ENCODE results near the gene RBM10.

Gene RBM10

DNA sequence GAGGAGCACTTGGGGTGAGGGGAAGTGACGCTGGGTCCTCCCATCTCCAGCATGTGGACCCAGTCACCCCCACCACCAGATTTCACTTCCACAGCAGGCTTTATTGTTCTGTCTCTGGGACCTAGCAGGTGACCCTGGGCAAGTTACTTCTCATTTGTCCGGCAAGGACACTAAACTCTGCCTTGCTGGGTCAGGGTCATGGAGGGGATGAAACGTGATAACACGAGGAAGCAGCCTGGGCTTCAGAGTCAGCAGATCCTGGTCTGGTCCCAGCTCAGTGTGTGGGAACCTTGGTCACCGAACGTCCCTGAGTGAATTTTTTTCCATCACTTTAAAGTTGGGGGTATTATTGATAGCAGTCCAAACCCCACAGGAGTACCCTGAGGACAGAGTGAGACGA lies 52.5 kb downstream of the RBM10 start:
- no peak for DNase-seq (ENCODE audit: low read depth)

DNA sequence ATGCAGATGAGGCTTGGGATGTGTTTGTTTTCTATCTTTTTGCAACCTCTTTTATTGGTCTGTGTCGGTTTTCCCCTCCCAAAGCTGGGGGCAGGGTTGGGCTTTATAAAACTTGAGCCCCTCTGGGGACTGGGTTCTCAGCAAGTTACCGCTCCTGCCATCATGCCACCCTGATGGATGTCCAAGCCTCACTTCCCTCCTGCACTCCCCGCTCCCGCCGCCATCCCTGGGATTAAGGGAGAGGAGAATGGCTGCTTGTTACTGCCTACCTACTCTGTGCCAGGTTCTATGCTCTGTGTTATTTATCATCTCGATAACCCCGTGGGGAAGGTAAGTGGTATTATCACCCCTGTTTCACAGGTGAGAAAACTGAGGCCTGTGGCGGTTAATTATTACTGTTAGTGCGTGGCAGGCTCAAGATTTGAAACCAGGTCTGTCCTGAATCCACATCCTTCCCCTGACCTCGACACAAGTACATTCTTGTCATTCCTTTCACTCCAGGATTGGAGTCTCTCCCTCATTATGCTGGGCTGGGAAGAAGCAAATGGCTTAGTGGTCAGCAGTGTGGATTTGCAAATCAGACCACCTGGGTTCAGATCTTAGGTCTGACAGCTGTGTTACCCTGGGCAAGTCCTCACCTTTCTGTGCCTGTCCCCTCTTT lies 53.1 kb downstream of the RBM10 start:
- DNase-seq (ENCODE audit: low read depth): no peak

DNA sequence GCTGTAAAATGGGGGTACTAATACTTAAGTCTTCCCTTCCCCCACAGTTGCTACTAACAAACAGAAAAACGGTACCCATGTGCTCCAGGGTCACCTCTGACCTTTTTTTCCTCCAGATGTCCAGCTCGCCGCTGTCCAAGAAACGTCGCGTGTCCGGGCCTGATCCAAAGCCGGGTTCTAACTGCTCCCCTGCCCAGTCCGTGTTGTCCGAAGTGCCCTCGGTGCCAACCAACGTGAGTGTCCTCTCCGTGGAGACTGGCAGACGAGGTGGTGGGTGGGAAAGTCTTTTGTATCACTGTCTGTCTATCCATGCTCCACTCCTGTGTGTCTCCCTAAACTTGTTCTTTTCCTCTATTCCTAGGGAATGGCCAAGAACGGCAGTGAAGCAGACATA lies 53.7 kb downstream of the RBM10 start:
- no peak for DNase-seq (ENCODE audit: low read depth)

DNA sequence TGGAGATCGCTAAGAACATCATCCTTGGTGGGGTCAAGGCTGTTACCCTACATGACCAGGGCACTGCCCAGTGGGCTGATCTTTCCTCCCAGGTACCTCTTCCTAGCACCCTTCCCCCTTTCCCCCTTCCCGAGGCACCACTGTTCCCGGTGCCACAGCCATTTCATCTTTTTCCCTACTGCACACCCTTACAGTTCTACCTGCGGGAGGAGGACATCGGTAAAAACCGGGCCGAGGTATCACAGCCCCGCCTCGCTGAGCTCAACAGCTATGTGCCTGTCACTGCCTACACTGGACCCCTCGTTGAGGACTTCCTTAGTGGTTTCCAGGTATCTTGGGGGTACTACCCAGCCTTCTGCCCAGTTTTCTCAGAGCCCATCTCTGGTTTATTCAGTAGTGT lies 54.3 kb downstream of the RBM10 start:
- DNase-seq (ENCODE audit: low read depth): no peak

DNA sequence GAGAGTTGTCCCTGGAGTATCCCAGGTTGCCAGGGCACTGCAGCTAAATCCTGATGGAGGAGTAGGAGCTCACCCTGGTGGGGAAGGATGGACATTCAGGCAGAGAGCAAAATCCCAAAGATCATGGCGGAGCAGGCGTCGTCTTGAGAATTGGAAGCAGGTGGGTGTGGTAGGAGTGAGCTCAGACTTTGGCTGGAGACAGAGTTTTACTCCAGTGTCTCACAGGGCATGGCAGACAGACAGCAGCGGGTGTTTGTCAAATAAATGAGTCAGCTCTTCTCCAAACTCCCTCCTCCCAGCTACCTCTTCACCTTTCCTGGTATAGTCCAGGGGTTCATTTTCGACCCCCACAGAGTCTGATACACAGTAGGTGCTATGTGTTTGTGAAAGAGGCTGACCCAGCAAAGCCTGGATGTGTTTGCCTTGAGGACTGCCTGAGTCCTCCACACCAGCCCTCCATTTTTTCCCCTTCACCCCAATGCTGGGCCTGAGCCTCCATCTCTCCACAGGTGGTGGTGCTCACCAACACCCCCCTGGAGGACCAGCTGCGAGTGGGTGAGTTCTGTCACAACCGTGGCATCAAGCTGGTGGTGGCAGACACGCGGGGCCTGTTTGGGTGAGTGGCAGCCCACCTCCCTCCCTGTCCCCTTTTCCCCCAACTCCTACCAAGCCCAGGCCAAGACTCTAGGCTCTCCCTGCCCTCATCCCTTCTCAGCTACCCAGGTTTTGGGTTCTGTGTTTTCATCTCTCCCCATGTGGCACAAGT lies 55.5 kb downstream of the RBM10 start:
- DNase-seq (ENCODE audit: low read depth): no peak

DNA sequence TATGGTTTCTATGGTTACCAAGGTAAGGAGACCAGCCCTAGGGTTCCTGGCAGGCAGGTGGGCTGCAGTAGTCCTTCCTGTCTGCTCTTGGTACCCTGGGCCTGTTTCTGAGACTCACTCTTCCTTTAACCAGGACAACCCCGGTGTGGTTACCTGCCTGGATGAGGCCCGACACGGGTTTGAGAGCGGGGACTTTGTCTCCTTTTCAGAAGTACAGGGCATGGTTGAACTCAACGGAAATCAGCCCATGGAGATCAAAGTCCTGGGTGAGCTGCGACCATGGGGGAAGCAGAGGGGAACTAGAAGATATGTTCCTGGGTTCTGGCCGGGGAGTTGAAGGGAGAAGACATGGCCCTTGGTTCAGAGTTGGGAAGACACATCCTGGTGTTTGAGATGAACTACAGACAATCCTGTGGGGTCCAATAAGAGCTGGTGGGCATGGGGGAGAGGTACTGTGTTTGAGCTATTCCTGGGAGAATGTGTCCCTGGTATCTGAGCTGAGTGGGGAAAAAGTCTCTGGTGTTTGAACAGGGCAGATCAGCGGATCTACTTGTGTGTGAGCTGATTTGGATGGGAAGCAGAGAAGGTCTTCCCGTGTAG lies 56.4 kb downstream of the RBM10 start:
- DNase-seq (ENCODE audit: low read depth): no peak

DNA sequence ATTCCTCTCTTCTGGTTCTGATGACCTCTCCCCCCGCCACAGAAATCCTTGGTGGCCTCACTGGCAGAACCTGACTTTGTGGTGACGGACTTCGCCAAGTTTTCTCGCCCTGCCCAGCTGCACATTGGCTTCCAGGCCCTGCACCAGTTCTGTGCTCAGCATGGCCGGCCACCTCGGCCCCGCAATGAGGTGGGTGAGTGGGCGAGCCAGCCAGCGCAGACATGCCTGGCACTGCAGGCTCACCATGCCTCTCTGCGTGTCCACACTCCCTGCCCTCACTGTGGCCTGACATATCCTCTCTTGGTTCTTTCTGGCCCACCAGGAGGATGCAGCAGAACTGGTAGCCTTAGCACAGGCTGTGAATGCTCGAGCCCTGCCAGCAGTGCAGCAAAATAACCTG lies 57.3 kb downstream of the RBM10 start:
- DNase-seq (ENCODE audit: low read depth): no peak

DNA sequence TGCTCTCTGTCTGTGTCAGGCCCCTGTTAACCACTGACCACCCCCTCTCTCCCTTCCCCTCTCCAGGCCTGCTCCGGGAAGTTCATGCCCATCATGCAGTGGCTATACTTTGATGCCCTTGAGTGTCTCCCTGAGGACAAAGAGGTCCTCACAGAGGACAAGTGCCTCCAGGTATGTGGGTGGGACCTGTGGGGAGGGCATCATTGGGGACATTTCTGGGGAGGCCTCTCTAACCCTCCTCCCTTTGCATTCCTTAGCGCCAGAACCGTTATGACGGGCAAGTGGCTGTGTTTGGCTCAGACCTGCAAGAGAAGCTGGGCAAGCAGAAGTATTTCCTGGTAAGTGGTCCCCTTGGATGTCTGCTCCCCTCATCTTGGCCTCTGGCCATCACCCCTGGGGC lies 57.9 kb downstream of the RBM10 start:
- no peak for DNase-seq (ENCODE audit: low read depth)

DNA sequence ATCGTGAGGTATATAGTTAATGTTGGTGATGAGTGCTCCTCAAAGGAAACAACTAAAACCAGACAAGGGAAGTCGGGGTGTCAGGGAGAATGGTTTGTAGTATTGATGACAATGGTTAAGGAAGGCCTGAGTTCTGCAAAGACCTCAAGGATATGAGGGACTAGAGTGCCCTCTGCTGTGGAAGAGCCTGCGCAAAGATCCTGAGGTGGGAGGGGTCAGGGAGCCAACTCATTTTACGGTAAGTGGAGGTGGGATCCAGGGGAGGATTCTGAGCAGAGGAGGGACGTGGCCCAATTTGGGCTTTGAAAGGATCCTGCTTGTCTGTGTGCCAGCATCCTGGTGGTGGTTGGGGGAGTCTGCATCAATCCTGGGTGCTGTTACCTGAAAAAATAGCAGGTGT lies 59.9 kb downstream of the RBM10 start:
- DNase-seq (ENCODE audit: low read depth): no peak

DNA sequence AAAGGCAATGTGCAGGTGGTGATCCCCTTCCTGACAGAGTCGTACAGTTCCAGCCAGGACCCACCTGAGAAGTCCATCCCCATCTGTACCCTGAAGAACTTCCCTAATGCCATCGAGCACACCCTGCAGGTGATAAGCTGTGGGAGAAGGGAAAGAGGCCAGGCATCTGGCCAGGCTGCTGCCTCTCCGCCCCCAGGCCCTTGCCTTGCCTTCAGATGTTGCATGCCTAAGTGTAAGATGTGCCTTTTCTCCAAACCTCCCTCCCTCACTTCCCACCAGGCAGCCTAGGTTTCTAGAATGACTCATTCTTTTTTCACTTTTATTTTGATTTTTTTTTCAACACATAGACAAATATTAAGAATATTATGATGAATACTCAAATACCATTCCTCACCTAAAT lies 61.3 kb downstream of the RBM10 start:
- no peak for DNase-seq (ENCODE audit: low read depth)

DNA sequence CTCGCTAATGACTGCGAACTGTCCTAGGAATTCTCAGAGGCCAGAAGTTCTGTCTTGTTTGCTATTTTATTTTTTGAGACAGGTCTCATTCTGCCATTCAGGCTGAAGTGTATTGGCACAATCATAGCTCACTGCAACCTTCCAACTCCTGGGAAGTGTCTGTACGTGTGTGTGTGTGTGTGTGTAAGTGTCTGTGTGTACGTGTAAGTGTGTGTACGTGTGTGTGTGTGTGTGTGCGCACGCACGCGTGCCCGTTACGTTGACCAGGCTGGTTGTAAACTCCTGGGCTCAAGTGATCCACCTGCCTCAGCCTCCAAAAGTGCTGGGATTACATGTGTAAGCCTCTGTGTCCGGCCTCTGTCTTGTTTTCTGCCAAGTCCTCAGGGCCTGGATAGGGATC lies 63.1 kb downstream of the RBM10 start:
- DNase-seq (ENCODE audit: low read depth): no peak

DNA sequence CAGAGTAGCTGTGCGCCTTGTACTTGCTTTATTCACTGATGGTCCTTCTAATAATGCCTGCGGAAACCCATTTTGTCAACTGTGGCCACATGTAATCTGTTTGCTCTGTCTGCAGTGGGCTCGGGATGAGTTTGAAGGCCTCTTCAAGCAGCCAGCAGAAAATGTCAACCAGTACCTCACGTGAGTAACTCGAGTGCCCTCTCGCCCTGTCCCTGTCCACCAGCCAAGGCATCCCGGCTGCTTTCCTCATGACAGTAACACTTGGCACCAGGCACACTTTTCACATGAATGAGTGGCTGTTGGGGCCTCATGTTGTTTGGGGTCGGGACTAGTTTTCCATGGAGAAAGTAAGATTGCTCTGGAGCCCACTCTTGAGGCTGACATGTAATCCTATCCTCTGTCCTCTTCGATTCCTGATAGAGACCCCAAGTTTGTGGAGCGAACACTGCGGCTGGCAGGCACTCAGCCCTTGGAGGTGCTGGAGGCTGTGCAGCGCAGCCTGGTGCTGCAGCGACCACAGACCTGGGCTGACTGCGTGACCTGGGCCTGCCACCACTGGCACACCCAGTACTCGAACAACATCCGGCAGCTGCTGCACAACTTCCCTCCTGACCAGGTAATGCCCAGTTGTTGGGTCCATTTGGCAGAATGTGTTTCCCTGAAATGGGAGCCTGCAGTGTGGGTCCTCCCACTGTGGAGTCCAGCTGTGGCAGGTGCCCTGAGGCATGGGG lies 64.7 kb downstream of the RBM10 start:
- DNase-seq (ENCODE audit: low read depth): no peak

DNA sequence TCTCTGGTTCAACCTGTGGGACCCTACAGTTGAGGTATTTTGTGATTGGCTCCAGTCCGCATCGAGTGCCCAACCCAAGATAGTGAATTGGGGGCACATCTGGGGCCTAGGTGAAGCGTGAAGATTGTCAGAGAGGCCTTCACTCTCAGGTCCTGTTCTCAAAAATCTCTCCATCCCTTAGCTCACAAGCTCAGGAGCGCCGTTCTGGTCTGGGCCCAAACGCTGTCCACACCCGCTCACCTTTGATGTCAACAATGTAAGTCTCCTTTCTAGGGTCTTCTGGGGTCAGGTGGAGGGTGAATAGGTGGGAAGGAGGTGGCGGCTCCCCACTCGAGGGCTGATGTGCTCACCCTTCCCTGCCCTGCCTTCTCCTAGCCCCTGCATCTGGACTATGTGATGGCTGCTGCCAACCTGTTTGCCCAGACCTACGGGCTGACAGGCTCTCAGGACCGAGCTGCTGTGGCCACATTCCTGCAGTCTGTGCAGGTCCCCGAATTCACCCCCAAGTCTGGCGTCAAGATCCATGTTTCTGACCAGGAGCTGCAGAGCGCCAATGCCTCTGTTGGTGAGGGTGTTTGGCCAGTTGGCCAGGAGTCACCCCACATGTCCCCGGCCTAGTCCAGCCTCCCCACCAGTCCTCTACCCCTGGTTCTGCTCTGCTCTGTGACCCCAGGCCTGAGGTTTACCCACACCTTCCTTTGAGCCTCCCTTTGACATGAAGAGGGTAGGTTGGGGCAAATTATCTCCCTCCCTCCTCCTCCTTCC lies 65.8 kb downstream of the RBM10 start:
- DNase-seq (ENCODE audit: low read depth): no peak

DNA sequence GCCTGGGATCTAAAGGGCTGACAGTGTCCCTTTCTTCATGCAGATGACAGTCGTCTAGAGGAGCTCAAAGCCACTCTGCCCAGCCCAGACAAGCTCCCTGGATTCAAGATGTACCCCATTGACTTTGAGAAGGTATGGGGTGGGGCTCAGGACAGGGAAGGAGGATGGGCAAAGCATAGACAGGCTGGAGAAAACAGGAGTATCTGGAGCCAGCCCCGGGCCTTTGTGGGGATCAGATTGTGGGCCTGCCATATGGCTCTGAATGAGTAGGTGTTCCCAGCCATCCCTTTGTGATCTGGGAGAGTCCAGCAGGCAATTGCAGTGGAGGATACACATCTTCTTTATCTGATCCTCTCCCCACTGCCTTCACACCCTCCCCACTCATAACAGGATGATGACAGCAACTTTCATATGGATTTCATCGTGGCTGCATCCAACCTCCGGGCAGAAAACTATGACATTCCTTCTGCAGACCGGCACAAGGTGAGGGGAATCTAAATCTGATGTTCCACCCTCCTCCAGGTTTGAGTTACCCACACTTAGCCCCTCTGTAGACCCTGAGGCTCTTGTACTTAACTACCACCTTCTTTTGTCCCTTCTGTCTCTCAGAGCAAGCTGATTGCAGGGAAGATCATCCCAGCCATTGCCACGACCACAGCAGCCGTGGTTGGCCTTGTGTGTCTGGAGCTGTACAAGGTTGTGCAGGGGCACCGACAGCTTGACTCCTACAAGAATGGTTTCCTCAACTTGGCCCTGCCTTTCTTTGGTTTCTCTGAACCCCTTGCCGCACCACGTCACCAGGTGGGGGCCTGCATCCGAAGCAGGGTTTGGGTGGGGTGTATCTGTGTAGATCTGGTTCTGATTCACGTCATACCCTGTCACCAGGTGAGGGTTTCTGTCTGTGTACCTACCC lies 67.6 kb downstream of the RBM10 start:
- DNase-seq (ENCODE audit: low read depth): no peak

DNA sequence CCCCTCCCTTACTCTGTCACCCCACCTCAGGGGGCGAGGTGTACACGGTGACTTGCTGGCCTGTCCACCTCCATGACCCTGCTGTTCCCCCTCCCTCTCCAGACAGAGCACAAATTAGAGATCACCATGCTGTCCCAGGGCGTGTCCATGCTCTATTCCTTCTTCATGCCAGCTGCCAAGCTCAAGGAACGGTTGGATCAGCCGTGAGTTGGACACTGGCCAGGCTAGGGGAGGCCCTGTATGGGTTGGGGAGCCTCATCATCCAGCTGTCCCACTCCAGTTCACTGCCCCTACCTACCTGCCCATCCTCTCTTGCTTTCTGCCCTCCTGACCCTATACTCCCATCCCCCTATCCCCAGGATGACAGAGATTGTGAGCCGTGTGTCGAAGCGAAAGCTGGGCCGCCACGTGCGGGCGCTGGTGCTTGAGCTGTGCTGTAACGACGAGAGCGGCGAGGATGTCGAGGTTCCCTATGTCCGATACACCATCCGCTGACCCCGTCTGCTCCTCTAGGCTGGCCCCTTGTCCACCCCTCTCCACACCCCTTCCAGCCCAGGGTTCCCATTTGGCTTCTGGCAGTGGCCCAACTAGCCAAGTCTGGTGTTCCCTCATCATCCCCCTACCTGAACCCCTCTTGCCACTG lies 69.5 kb downstream of the RBM10 start:
- DNase-seq (ENCODE audit: low read depth): no peak

DNA sequence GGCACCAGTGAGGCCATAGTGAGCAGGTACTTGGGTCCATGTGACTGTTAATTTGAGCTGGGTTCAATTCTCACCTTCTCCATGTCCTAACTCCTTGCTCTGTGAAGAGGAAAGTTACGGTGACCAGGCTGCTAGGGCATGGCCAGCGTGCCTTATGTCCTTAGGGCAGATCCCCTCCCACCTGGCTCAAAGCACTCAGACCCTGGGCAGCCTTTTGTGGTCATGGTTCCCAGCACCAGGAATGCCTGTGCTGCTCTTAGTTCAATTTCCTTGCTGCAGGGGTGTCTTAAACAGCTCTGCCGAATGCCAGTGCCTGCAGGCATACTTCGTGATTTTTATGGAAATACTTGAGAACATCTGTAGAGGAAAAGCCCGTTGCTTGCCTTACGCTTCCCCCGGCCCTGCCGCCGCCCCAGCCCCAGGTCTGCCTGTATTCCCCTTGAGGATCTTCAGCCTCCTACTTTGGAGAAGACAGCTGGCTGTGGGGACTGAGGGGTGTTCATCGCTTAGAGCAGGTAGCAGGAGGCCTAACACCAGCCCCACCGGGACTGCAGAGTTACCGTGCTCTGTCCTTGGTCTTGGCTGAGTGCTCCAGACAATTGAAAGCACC lies 70.4 kb downstream of the RBM10 start:
- no peak for DNase-seq (ENCODE audit: low read depth)

DNA sequence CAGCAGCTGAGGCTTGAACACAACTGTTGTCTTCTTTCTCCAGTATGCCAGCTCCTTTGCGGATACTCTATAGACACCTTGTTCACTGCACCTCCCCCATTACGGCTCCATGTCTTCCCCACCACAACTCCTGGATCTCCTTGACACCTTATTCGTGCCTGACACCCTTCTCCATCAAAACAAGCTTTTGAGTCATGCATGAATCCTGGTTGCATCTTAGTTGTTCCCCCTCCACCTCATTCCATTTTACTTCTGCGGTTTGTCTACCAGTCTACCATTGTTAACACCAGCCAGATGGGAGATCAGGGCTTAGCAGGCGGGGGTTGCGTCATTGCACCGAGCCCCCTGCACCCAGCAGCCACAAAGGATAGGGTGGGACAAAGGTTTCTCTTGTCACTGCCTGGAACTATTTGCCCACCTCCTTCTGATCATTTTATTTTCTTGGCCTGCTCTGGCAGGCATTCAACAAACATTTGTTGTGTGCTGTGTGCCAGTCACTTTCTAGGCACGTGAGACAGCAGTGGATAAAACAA lies 71.4 kb downstream of the RBM10 start:
- DNase-seq (ENCODE audit: low read depth): no peak

DNA sequence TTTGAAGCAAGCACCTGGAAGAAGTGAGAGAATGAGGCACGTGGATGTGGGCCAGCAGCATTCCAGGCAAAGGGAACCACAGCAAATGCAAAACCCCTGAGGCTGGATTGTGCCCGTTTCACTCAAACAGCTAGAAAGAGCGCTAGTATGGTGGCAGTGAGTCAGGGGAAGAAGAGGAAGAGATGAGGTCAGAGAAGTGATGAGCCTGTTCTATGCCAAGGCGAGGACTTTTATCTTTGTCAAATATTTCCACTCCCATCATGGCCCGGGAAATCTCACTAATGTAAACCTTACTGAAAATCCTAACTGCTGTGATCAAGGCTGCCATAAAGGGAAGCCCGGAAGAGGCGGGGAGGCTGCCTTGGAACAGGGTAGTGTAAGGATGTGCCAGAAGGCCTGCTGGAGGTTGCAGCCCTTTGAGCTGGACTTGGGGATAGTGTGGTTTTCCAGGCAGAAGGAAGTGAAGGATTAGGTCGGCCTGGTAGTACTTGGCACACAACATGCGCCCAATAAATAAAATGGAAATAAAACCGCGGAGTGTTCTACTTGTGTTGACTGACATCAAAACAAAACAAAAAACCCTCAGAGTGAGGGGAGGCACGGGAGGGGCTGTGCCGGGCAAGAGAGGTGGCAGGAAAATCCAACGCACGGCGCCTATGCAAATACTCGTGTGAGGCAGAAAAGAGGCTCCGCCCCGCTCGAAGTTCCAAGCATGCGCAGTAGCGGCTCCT lies 72.3 kb downstream of the RBM10 start:
- DNase-seq (ENCODE audit: low read depth): no peak

DNA sequence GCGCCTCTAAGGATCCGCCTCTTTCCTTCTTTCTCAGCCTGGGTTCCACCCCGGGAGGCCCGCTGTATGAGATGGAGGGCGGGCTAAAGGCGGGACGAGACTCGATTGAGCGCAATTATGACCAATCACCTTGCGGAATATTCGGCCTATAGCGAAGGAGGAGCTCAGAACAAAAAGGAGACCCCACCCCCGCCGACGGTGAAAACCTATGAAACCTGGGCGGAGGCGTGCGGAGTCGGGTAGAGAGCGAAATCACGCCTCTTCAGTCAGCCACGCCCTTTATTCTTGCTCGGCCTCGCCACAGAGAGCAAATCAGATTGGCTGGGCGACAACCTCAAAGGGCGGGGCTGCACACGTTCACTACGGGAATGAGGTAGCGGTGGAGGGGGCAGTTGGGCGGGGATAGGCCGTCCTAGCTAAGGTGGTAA lies 72.8 kb downstream of the RBM10 start:
- peak; percentile 94 for DNase-seq (ENCODE audit: low read depth)
